HCT116 (cell line): ENCODE results near the gene MAP4. TPM values are rescaled to one million over a fixed set of nuclear protein-coding genes. Genes with fewer than 3 reads are reported as not detected.

Source experiments
- ATAC-seq: fragments of 200-7000 bp; cut with Tn5 transposase; 2 replicates; pipeline ENCODE4 v1.9.1; 2020; ENCODE audit warnings: mild to moderate bottlenecking, moderate library complexity
- BruUV-seq: library from RNA; stranded (reverse); fragments of 400-500 nt; replicated peaks from 2 replicates; lab custom pipeline; 2021; lab: Mats Ljungman, UMichigan
- CTCF ChIA-PET: fragments of 300-600 bp; sonication (Branson Sonifier 250); formaldehyde crosslinking; loops from one replicate; lab custom pipeline; 2021; ENCODE audit warnings: antibody characterized with exemption; lab: Charles Lee
- POLR2A ChIA-PET: fragments of 300-600, 350-600 bp; sonication (Branson Sonifier 250); formaldehyde crosslinking; loops from one replicate; lab custom pipeline; 2021; ENCODE audit warnings: antibody characterized with exemption; lab: Charles Lee
- RAD21 ChIA-PET, 2 experiments: fragments of 300-600 bp; sonication (Branson Sonifier 250); formaldehyde crosslinking; loops; one replicate each; lab custom pipeline; 2023; ENCODE audit warnings: low total read pairs in 2 of 2; ENCODE audit not compliant: uncharacterized antibody in 2 of 2, unreplicated experiment in 2 of 2, low non-redundant PET in 1 of 2; lab: Charles Lee
- DNase-seq: peaks from one replicate; pipeline ENCODE4 v3.0.0-alpha.2; 2010; ENCODE audit warnings: low read depth, low spot score
- H2AFZ ChIP-seq: fragments of 200-600 bp; shearing (Covaris generic), sonication (generic); 2 replicates; pipeline ENCODE4 v1.6.1; 2017; ENCODE audit warnings: low read depth, mixed run types, mixed read lengths, antibody characterized with exemption, low read length; ENCODE audit not compliant: poor library complexity, severe bottlenecking
- H3K27ac ChIP-seq: 2 replicates; pipeline ENCODE4 v1.5.1; 2012; ENCODE audit warnings: low read depth, low read length
- H3K27me3 ChIP-seq: fragments of 200-600 bp; sonication (generic); 2 replicates; pipeline ENCODE4 v1.6.1; 2016; ENCODE audit warnings: mixed run types, low read length, mixed read lengths; ENCODE audit not compliant: insufficient read depth
- H3K36me3 ChIP-seq, 2 experiments: fragments of 200-500 bp in 1 of 2; fragments of 200-600 bp in 1 of 2; sonication (Bioruptor generic) in 1 of 2; sonication (generic) in 1 of 2; 2 replicates each; pipeline versions ENCODE4 v1.5.1 to v1.6.1; 2014 to 2016; ENCODE audit warnings: low read length in 2 of 2, inconsistent platforms in 1 of 2, mixed read lengths in 1 of 2, mixed run types in 1 of 2; ENCODE audit not compliant: insufficient read depth in 2 of 2, control insufficient read depth in 1 of 2
- H3K4me1 ChIP-seq, 2 experiments: fragments of 200-600 bp in 1 of 2; sonication (generic) in 1 of 2; 2 replicates each; pipeline versions ENCODE4 v1.5.1 to v1.6.1; 2012 to 2017; ENCODE audit warnings: low read length in 2 of 2, inconsistent platforms in 1 of 2, mild to moderate bottlenecking in 1 of 2, mixed read lengths in 1 of 2, mixed run types in 1 of 2, moderate library complexity in 1 of 2; ENCODE audit not compliant: insufficient read depth in 2 of 2, control insufficient read depth in 1 of 2
- H3K4me2 ChIP-seq: fragments of 200-600 bp; sonication (generic); 2 replicates; pipeline ENCODE4 v1.6.1; 2017; ENCODE audit warnings: mixed run types, low read length, mixed read lengths
- H3K4me3 ChIP-seq, 2 experiments: fragments of 200-600 bp in 1 of 2; sonication (generic) in 1 of 2; replicated peaks in 1 of 2; 2 replicates each; pipeline ENCODE4 v1.5.1; 2011 to 2016; ENCODE audit warnings: low read length in 2 of 2, control low read depth in 1 of 2, low read depth in 1 of 2, mild to moderate bottlenecking in 1 of 2, mixed read lengths in 1 of 2, mixed run types in 1 of 2
- H3K79me2 ChIP-seq: fragments of 200-600 bp; sonication (generic); 2 replicates; pipeline ENCODE4 v1.6.1; 2017; ENCODE audit warnings: mild to moderate bottlenecking, mixed run types, low read length, moderate library complexity, mixed read lengths; ENCODE audit not compliant: insufficient read depth
- H3K9ac ChIP-seq: fragments of 200-600 bp; sonication (generic); 2 replicates; pipeline ENCODE4 v1.6.1; 2016; ENCODE audit warnings: low read length, mixed read lengths
- H3K9me2 ChIP-seq: fragments of 200-600 bp; sonication (generic), shearing (Covaris generic); 2 replicates; pipeline ENCODE4 v1.6.1; 2017; ENCODE audit warnings: mixed run types, mild to moderate bottlenecking, moderate library complexity; ENCODE audit not compliant: insufficient read depth
- H3K9me3 ChIP-seq, 2 experiments: fragments of 200-500 bp in 1 of 2; fragments of 200-600 bp in 1 of 2; sonication (Bioruptor generic) in 1 of 2; sonication (generic) in 1 of 2; 2 replicates each; pipeline ENCODE4 v1.6.1; 2014 to 2017; ENCODE audit warnings: low read length in 2 of 2, mixed read lengths in 2 of 2, inconsistent platforms in 1 of 2, low read depth in 1 of 2, mild to moderate bottlenecking in 1 of 2, mixed run types in 1 of 2, moderate library complexity in 1 of 2; ENCODE audit not compliant: control insufficient read depth in 1 of 2, insufficient read depth in 1 of 2
- H4K20me1 ChIP-seq: fragments of 200-600 bp; sonication (generic), shearing (Covaris generic); 2 replicates; pipeline ENCODE4 v1.6.1; 2017; ENCODE audit warnings: mixed run types, mild to moderate bottlenecking, moderate library complexity; ENCODE audit not compliant: insufficient read depth
- CBX3 ChIP-seq: IDR thresholded peaks from 2 replicates; pipeline ENCODE4 v1.6.1; 2012; ENCODE audit warnings: low read depth
- CEBPB ChIP-seq: IDR thresholded peaks from 2 replicates; pipeline ENCODE4 v1.6.1; 2012; ENCODE audit warnings: low read depth
- EGR1 ChIP-seq: IDR thresholded peaks from 2 replicates; pipeline ENCODE4 v1.6.1; 2012; ENCODE audit warnings: low read depth
- EZH2phosphoT487 ChIP-seq: fragments of 200-600 bp; IDR thresholded peaks from 2 replicates; pipeline ENCODE4 v1.6.1; 2018; ENCODE audit warnings: antibody characterized with exemption, borderline replicate concordance
- FOSL1 ChIP-seq: IDR thresholded peaks from 2 replicates; pipeline ENCODE4 v1.6.1; 2012; ENCODE audit warnings: low read depth
- JUND ChIP-seq: IDR thresholded peaks from 2 replicates; pipeline ENCODE4 v1.6.1; 2012
- MAX ChIP-seq: IDR thresholded peaks from 2 replicates; pipeline ENCODE4 v1.6.1; 2012
- POLR2A ChIP-seq: IDR thresholded peaks from 2 replicates; pipeline ENCODE4 v1.7.0; 2011; ENCODE audit warnings: borderline replicate concordance; ENCODE audit not compliant: insufficient read depth, insufficient read length; ENCODE audit errors: extremely low read depth
- REST ChIP-seq: IDR thresholded peaks from 2 replicates; pipeline ENCODE4 v1.6.1; 2012; ENCODE audit warnings: low read depth
- ZFX ChIP-seq: fragments of 450-650 bp; IDR thresholded peaks from 2 replicates; pipeline ENCODE4 v1.6.1; 2017
- ZNF274 ChIP-seq: fragments of 200-500 bp; sonication (Bioruptor generic); IDR thresholded peaks from 2 replicates; pipeline ENCODE4 v1.6.1; 2014; ENCODE audit warnings: mild to moderate bottlenecking, low read depth, low read length, inconsistent platforms
- intact Hi-C: fragments of 100-400 bp; cut with micrococcal nuclease; formaldehyde crosslinking; loops from 2 replicates; pipeline ENCODE4 v1.10.0; 2022
- total RNA-seq: library from RNA; stranded (reverse); gene quantifications from one replicate; pipeline ENCODE4 v1.2.1, GENCODE V29; 2021; ENCODE audit not compliant: unreplicated experiment

Gene MAP4
- total RNA-seq, 1 experiment from 2014 or later, result 200 TPM

- DNase-seq, result no peak
- POLR2A ChIA-PET, result no interaction called here
- no peaks in the 10 kb centered on the region for H3K27me3 ChIP-seq
- RAD21 ChIA-PET, result no interaction called here
- no peak overlapping the region for H3K4me3 ChIP-seq
- no peak overlapping the region for H3K4me2 ChIP-seq
- intact Hi-C loops, result no loop called here
- no peak for TF ChIP-seq ZNF274
- TF ChIP-seq EZH2phosphoT487, result no peak
- TF ChIP-seq CBX3, result no peak
- no peak for TF ChIP-seq EGR1
- TF ChIP-seq POLR2A, result no peak
- no peak for TF ChIP-seq JUND
- TF ChIP-seq ZFX, result no peak
- no peak for TF ChIP-seq CEBPB
- TF ChIP-seq FOSL1, result no peak
- no peak for TF ChIP-seq REST
- no peak for TF ChIP-seq MAX
- no peaks in the 10 kb centered on the region for H3K9me2 ChIP-seq
- H3K9ac ChIP-seq, result no peak overlapping the region
- H3K27ac ChIP-seq, result no peak overlapping the region
- peaks cover 11 to 22% of the 10 kb centered on the region in 2 experiments for H3K4me1 ChIP-seq
- peaks cover 12% of the 10 kb centered on the region for H4K20me1 ChIP-seq
- H3K79me2 ChIP-seq, result peaks cover 88% of the 10 kb centered on the region
- H2AFZ ChIP-seq, result no peak overlapping the region
- no peak for ATAC-seq
- CTCF ChIA-PET, result no interaction called here
- no TSS peak for BruUV-seq
- H3K9me3 ChIP-seq, result no peaks in the 10 kb centered on the region
- H3K36me3 ChIP-seq, result no peaks in the 10 kb centered on the region
Measured at GRCh38 chr3:48065035-48065434, 48.8 kb upstream of the MAP4 start.
